ENCODE data around the gene RFTN1. TPM values are rescaled to one million over a fixed set of nuclear protein-coding genes. Genes with fewer than 3 reads are reported as not detected.

RFTN1 gene
- total RNA-seq, 1 donor from 2014 or later: 25.0 TPM

DNA sequence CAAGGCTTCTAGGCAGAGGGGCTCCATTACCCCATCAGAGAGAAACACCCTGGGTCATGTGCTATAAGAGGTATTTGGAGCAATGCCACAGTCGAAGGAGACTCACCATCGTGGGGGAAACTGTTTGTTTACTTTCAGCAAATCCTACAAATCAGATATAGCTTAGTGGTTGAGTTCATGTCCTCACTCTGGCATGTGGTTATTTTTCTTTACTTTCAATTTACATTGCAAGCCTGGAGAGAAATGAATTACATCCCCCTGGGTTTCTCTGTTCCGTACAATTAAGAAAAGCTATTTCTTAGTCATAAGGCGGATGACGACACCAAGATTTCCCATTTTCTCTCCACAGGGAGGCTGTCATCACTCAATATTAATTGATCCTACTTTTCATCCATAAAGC is 36.9 kb downstream of the RFTN1 start:
- no peak for ATAC-seq
- DNase-seq: no peak

GRCh38 chr3:16475766-16476165 is 37.7 kb downstream of the RFTN1 start:
- DNase-seq (no peak), ATAC-seq (no peak)
- intact Hi-C loops (cut with micrococcal nuclease): no loop called here

More for the DNA sequence above, 36.9 kb downstream of the RFTN1 start:
- intact Hi-C loops (cut with micrococcal nuclease): no loop called here

DNA sequence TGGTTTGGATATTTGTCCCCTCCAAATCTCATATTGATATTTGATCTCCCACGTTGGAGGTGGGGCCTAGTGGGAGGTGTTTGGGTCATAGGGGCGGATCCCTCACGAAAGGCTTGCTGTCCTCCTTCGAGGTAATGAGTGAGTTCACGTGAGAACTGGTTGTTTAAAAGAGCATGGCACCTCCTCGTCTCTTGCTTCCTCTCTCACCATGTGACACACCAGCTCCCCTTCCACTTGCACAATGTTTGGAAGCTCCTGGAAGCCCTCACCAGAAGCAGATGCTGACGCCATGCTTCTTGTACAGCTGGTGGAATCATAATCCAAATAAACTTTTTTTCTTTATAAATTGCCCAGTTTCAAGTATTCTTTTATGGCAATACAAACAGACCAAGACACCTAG is 38.6 kb downstream of the RFTN1 start:
- intact Hi-C loops (cut with micrococcal nuclease): no loop called here
- no peak for DNase-seq
- ATAC-seq: peak; percentile 37

DNA sequence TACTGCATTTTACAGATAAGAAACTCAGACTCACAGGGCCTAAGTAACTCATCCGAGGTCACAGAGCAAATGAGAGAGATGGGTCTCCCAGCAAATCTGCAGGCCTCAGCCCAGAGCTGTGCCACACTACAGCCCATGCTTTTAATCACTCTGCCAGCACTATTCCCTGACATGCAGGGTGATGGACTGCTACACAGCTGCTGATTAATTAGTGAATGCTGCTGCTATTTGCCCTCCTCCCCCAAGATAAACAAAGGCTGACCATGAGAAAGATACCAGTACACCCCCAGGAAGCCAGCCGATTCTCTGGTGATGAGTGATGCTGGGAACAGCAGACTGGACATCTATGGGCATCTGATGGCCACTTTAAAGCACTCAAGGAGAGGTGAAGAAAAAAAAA is 39.3 kb downstream of the RFTN1 start:
- ATAC-seq (no peak), DNase-seq (no peak)
- intact Hi-C loops (cut with micrococcal nuclease): no loop called here

GRCh38 chr3:16472593-16472992 is 40.9 kb downstream of the RFTN1 start:
- ATAC-seq (peak; percentile 60), DNase-seq (peak; percentile 39)
- intact Hi-C loops (cut with micrococcal nuclease): no loop called here

DNA sequence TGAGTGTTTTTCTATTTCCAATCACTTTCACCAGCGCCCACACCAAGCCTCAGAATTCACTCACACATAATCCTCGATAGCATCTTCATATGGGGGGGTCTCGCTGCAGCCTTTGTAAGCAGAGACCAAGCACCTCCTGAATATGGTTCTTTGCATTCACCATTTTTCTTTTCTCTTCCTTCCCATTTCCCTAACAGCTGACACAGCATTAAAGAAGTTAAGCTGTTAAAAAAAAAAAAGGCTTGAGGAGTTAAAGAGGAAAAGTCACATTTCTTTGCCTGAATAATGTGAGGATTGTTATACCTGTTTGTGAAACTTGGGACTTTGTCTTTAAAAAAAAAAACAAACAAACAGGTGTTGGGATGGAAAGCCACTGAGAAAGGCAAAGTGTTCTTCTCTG is 41.6 kb downstream of the RFTN1 start:
- no peak for ATAC-seq
- DNase-seq: no peak
- intact Hi-C loops (cut with micrococcal nuclease): no loop called here

DNA sequence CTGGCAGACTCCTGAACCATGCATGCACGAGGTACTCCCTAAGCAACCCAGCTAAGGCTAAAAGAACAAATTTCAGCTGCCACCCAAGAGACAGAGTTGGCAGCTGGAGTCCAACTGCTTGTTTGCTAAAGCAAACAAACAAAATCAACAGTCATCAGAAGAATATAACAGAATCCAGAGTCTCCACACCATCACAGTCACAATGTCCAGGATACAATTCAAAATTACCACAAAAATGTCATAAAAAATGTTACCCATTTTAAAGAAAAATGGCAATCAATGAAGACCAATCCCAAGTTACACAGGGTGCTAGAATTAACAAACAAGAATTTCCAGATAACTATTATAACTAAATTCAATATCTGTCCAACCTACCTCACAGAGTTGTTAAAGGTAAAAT is 42.9 kb downstream of the RFTN1 start:
- intact Hi-C loops (cut with micrococcal nuclease): no loop called here
- no peak for DNase-seq
- no peak for ATAC-seq

GRCh38 chr3:16468336-16469098 is 45.0 kb downstream of the RFTN1 start:
- DNase-seq: no peak
- peak; percentile 38 for ATAC-seq
- intact Hi-C loops (cut with micrococcal nuclease): no loop called here

GRCh38 chr3:16468002-16468335 is 45.5 kb downstream of the RFTN1 start:
- DNase-seq (no peak), ATAC-seq (no peak)
- intact Hi-C loops (cut with micrococcal nuclease): no loop called here

DNA sequence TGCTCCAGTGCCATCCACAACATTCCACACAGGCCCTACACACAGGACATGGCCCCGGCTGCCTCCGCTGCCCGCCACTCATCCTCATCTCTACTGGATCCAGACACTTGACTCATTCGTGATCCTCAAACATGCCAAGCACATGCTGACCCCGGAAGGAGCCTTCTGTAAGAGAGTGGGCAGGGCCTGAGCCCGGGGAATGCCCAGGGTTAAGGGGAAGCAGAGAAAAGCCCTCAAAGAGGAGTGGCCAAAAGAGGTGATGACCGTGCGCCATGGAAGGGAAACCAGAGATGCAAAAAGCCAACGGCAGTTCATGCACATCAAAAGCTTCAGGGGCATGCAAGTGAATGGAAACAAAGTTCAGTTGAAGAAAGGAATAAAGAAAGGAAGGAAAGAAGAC is 46.1 kb downstream of the RFTN1 start:
- no peak for ATAC-seq
- intact Hi-C loops (cut with micrococcal nuclease): no loop called here
- no peak for DNase-seq

DNA sequence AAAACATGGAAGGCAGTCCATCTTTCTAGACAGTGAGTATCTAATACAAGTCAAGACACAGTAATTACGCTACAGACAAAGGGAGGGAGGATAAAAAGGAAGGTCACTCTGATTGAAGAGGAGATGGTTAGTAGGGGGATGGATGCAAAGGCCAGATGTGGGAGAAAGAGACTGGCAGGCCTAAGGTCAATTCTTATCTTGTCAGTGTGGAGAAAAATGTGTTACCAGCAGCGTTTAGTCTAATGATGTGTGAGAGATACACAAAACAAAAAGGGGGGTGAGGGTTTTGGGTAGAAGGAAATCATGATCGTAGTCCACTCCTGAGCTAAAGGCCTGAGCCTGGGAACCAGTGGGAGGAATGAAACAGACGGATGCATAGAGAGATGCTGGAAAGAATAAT is 46.7 kb downstream of the RFTN1 start:
- intact Hi-C loops (cut with micrococcal nuclease): no loop called here

GRCh38 chr3:16464511-16465148 is 48.9 kb downstream of the RFTN1 start:
- DNase-seq (no peak), ATAC-seq (no peak)
- intact Hi-C loops (cut with micrococcal nuclease): no loop called here

More for the DNA sequence above, 46.7 kb downstream of the RFTN1 start:
- no peak for ATAC-seq
- no peak for DNase-seq

GRCh38 chr3:16463914-16464313 is 49.6 kb downstream of the RFTN1 start:
- ATAC-seq: peak; percentile 71
- no peak for DNase-seq
- intact Hi-C loops (cut with micrococcal nuclease): no loop called here

- no peak for ATAC-seq
- intact Hi-C loops (cut with micrococcal nuclease): no loop called here
- DNase-seq: no peak
Measured at GRCh38 chr3:16463119-16463518, 50.4 kb downstream of the RFTN1 start.

DNA sequence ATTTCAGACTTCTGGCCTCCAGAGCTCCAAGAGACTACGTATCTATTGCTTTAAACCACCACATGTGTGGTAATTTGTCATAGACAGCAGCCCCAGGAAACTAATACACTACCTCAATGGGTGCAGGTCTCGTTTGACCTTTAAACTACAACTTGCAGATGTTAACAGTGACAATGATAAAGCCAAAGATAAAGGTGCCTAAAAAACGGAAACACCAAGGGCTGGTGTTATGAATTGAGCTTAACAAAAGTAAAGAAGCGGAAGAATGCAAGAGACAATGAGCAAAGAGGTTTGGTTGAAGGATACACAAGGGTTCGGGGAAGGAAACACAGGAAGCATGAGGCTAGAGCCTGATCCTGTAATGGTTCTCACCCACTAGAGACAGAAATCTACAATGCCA is 50.8 kb downstream of the RFTN1 start:
- no peak for DNase-seq
- intact Hi-C loops (cut with micrococcal nuclease): no loop called here
- ATAC-seq: no peak

DNA sequence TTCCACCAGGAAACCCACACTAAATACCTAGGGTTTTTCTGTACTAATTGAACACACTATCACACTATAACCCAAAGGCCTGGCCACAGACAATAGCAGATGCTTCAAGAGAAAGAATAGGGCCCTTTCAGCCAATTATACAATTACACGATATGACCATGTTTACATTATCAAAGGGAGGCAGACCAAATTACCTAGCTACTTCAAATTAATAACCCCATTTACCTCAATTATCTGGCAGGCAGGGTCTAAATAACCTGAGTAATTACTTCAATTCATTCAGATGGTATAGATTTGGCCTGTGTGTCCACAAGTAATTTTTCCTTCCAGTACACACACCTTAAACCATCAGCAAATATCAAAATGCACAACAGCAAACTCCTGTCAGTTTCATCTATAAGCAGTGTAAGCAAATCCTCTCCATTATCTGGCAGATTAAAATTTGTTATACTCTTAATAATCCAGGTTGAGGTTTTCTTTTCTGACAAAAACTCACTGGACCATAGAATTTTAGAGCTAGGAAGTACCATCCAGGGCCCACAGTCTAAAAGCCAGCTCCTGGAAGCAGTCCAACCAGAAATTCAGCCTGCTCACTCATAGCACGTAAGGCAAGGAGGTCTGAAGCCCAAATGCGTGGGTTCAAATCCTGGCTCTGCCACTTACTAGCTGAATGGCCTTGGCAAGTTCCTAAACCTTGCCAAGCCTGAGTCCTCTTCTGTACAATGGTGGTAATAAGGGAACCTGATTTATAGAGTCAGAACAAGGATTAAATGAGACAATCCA is 51.8 kb downstream of the RFTN1 start:
- intact Hi-C loops (cut with micrococcal nuclease): no loop called here
- ATAC-seq: no peak

GRCh38 chr3:16460886-16461285 is 52.6 kb downstream of the RFTN1 start:
- no peak for DNase-seq
- intact Hi-C loops (cut with micrococcal nuclease): no loop called here
- no peak for ATAC-seq

More for the DNA sequence above, 51.8 kb downstream of the RFTN1 start:
- DNase-seq: no peak

GRCh38 chr3:16460273-16460672 is 53.2 kb downstream of the RFTN1 start:
- ATAC-seq (no peak), DNase-seq (no peak)
- intact Hi-C loops (cut with micrococcal nuclease): no loop called here

GRCh38 chr3:16456784-16457415 is 56.6 kb downstream of the RFTN1 start:
- intact Hi-C loops (cut with micrococcal nuclease): no loop called here
- ATAC-seq: peak; percentile 29
- no peak for DNase-seq

- intact Hi-C loops (cut with micrococcal nuclease): no loop called here
- ATAC-seq (no peak), DNase-seq (no peak)
Measured at GRCh38 chr3:16455966-16456365, 57.5 kb downstream of the RFTN1 start.

All from left ventricle myocardium superior (tissue), 1 donor.